ENCODE results near the gene FSIP1.

The FSIP1 gene

GRCh38 chr15:39580117-39580484 lies 202.5 kb downstream of the FSIP1 start:
- DNase-seq: peak; percentile 41

GRCh38 chr15:39579487-39580116 lies 203.0 kb downstream of the FSIP1 start:
- DNase-seq: no peak

GRCh38 chr15:39578851-39579486 lies 203.7 kb downstream of the FSIP1 start:
- no peak for DNase-seq

DNA sequence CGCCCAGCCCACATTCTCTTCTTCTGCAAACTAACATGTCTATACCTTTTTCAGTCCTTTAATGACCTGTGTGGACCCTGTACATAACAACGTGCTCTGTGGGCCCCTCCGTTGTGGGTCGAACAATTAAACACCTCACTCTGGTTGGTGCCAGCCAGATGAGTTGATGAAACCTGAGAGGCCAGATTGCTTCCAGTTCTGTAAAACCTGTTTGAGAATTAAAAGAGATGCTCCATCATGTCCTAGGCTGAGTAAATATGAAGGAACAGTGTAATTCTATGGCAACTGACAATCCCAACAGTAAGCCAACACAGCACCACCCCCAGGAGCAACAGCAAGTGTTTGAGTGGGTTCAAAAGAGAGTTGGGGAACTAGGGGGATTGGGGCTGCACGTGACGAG lies 207.5 kb downstream of the FSIP1 start:
- DNase-seq: no peak

- DNase-seq: no peak
Measured at GRCh38 chr15:39574427-39574826, 208.2 kb downstream of the FSIP1 start.

DNA sequence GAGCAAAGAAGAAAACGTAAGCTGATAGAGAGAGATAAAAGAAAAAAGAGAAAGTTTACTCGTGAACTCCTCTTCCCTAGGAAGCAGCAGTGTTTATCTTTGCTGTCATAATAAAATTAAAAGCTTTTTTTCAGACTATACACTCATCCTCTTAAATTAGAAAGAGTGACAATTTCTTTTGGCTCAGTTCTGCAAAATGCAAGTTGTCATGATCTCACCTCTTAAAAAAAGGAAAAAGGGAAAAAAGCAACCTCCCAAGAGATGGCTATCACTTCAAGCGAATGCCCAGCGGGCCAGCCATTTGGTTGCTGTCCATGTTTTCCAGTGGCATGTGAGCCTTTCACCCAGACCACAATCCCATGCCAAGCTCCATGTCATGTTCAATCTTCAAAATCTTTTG lies 208.8 kb downstream of the FSIP1 start:
- DNase-seq: no peak

- no peak for DNase-seq
Measured at GRCh38 chr15:39573287-39573686, 209.4 kb downstream of the FSIP1 start.

GRCh38 chr15:39565851-39566250 lies 216.8 kb downstream of the FSIP1 start:
- DNase-seq: no peak

DNA sequence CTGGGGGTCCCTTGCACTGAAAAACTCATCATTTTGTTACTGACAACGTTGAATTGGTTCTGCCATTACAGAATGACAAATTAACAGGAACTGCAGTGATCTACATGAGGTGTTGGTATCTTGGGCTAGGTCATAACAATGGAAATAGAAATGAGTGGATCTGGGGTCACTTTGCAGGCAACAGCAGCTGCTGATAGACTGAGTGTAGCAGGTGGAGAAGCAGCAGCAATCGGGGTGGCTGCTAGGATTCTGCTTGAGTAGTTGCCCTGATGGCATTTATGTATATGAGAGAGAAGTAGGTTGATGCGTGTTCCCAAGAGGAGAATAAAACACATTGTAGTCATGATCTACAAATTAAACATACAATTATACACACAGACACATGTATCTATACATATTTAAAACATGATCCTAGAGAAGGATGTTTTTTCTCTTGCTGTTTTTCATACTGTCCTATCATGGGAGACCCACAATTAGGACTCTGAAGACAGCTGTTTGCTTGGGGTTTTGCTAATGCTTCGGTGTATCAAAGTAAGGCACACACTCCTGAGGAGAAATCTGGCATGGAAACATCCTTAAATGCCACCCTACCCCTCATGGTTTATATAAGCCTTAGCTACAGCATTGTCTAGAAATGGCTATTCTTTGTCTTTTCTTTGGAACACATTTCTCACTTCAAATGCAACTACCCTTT lies 217.5 kb downstream of the FSIP1 start:
- no peak for DNase-seq

DNA sequence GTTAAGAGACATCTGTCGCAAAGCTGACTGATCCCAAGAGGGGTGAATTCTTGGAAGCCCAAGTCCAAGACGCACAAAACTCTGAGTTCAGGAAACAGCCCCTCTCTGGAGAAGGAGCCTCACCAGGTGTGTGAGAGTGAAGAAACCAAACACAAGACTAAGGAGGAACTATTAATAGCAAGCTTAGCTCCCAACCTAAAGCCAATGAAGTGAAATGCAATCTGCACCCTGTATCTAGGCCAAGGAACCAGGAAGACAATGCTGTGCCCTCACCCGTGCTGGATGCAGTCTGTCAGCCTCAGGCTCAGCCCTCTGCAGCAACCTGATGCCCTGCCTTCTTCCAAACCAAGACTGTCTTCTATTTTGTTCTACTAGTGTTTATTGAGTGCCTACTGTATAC lies 224.2 kb downstream of the FSIP1 start:
- no peak for DNase-seq

DNA sequence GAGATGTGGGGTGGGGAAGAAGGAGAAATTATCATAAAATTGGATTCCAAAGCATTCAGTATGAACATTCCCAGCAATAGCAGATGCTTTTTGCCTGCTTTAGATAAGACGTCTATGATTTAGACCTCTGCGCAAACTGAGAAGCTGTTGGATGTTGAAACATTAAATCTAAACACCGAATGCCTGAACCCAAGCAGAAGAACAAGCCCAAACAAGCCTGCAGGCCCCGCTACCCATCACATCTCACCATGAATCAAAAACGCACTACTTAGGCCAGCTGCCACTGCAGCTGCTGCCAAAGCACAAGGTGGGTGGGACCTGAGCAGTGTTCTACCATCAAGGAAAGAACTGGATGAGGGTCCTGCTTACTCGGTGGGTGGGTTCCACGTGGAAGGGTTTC lies 226.2 kb downstream of the FSIP1 start:
- no peak for DNase-seq

GRCh38 chr15:39555885-39556284 lies 226.8 kb downstream of the FSIP1 start:
- no peak for DNase-seq

DNA sequence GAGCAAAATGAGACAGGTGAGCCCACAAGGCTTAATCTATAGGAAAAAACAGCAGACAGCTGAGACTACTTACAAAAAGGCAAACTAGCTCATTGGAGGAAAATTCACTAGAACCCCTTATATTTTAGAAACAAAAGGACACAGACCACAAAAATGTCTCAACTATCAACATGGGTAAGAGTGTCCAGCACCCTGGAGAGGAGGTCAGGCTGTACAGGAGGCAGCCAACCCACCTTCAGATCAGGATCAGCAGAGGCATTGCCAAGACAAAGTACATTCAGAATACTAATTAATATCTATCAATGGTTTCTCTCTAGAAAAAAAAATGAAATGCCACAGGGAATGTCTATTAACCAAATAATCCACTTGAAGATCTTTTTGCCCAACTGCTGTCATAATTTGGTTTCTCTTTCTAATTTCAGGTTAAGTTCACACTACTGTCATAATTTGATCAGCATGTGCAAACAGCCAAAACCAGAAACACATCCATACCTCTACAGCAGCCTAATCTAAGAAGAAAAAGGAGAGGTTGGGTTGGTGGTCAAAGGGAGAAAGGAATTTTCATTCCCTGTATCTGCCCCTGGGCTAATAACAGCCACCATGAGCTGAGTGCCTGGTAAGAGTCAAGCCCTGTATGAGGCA lies 227.8 kb downstream of the FSIP1 start:
- no peak for DNase-seq

DNA sequence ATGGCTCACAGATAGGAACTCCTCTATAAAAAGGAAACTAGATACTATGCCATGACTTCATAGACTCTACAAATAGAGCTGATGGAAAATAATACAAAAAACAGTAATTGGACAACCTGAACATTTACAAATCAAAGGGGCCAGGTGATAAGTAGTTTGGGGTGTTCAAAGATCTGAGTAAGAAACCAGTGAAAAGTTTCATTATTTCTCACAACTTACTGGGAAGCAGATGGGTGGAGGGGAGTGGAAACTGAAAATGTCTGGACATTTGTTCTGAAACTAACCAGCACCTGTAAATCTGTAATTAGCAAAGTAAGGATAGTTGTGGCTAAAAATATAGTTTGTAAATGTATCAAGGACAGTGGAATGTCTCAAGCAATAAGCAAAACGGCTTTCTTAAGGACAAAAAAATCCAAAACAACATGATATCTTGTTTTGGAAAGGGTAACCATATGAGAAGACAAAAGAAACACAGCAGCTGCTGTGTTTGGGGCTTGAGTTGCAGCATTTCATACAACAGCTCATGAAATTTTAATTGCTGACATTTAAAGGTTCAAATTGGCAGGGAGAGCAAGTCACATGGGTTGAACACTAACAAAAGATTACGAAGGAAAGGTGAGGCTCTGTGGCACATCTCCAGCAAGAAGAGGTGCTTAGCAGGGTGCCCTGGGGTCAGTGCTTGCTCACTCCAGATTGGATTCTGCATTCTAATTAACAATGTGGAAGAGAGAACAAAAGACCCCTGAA lies 228.5 kb downstream of the FSIP1 start:
- peak; percentile 23 for DNase-seq

- no peak for DNase-seq
Measured at GRCh38 chr15:39552556-39552955, 230.1 kb downstream of the FSIP1 start.

DNA sequence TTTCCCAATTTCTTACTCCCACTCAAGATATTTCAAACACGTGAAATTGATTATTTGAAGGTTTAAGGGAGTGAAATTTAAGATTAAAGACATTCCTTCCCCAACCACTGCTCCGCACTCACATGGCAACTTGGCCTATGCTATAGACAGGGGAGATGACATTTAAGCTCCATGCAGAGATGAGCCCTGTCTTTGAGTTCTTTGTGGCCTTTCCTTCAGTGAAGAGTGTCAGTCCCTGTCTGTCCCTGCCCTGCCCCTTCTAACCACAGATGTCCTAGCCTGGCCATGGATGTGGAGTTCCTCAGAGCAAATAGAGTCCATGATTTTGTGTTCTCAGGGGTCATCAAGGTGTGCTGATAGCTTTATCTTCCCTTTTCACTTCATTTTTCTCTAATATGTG lies 231.2 kb downstream of the FSIP1 start:
- no peak for DNase-seq

Data from NCI-H2029 (cell line).